NB4 (cell line): ENCODE results near the gene IL17B.

Experiments
- CTCF ChIP-seq: IDR thresholded peaks from one replicate; pipeline ENCODE4 v1.5.1; 2012; ENCODE audit warnings: low read depth, low read length
- POLR2A ChIP-seq: IDR thresholded peaks from 2 replicates; pipeline ENCODE4 v1.6.1; 2011; ENCODE audit warnings: mild to moderate bottlenecking; ENCODE audit not compliant: insufficient read length; ENCODE audit errors: extremely low read depth

- TF ChIP-seq CTCF (no peak), POLR2A (no peak)
Observed at GRCh38 chr5:149325166-149325735, 53.8 kb downstream of the IL17B start.
